ELF-1 (cell line): ENCODE results near the gene GFY.
"Not testable (repeated sequence)": the region's sequence is repeated elsewhere in the genome, so short reads cannot be mapped to it uniquely, and the experiment has no call there.

Experiments used
- DNase-seq: peaks from one replicate; pipeline ENCODE4 v3.0.0-alpha.2; 2016; ENCODE audit warnings: low read depth, low spot score

The GFY gene

DNA sequence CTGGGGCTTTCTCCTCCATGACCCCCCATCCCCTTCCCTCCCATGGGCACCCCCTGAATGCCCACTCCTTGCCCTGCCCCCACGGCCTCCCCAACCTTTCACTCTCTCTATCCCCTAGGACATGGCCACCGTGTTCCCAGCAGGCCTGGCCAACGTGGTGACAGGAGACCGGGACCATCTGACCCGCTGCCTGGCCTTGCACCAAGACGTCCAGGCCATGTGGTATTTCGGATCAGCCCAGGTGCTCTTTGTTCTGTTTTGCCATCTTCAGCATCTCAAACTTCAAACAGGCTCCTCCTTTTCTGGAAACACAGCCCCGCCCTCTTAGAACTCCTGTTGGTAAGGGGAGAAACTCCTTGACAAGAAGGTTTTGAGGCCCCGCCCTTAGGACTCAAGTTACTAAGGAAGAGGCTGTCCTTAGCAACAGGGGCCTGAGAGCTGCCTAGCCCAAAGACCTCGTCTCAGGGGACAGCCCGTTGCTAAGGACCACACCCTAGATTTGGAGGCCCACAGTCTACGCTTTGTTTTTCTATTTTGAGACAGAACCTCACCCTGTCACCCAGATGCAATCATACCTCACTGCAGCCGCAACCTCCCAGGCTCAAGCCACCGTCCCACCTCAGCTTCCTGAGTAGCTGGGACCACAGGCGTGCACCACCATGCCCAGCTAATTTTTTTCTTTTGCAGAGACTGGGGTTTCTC, 43.7 kb downstream of the GFY start:
- DNase-seq = peak; percentile 89

- no peak for DNase-seq
Observed at GRCh38 chr19:49469828-49470614, 44.8 kb downstream of the GFY start.

- DNase-seq = no peak
Observed at GRCh38 chr19:49470615-49470978, 45.4 kb downstream of the GFY start.

- no peak for DNase-seq
Observed at GRCh38 chr19:49472936-49473335, 47.7 kb downstream of the GFY start.

- not testable (repeated sequence) for DNase-seq
Observed at GRCh38 chr19:49473501-49473867, 48.3 kb downstream of the GFY start.

GRCh38 chr19:49473868-49474541, 48.8 kb downstream of the GFY start, which contains the start of gene FLT3LG:
Gene FLT3LG, plus strand, starts transcription at chr19:49474215. Its CDS starts 425 bp downstream, at chr19:49474640.
- DNase-seq = peak; percentile 76

DNA sequence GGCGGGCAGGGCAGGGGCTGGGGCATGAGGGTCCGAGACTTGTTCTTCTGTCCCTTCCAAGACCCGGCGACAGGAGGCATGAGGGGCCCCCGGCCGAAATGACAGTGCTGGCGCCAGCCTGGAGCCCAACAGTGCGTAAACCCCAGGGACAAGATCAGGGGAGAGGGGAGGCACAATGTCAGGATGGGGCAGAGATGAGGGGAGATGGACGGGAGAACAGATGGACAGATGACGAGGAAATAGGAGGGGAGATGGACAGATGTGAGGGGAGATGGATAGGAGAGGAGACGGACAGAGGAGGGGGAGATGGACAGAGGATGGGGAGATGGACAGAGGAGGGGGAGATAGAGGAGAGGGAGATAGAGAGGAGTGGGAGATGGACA, 49.3 kb downstream of the GFY start:
- no peak for DNase-seq

GRCh38 chr19:49475191-49475917, 50.2 kb downstream of the GFY start:
- no peak for DNase-seq

DNA sequence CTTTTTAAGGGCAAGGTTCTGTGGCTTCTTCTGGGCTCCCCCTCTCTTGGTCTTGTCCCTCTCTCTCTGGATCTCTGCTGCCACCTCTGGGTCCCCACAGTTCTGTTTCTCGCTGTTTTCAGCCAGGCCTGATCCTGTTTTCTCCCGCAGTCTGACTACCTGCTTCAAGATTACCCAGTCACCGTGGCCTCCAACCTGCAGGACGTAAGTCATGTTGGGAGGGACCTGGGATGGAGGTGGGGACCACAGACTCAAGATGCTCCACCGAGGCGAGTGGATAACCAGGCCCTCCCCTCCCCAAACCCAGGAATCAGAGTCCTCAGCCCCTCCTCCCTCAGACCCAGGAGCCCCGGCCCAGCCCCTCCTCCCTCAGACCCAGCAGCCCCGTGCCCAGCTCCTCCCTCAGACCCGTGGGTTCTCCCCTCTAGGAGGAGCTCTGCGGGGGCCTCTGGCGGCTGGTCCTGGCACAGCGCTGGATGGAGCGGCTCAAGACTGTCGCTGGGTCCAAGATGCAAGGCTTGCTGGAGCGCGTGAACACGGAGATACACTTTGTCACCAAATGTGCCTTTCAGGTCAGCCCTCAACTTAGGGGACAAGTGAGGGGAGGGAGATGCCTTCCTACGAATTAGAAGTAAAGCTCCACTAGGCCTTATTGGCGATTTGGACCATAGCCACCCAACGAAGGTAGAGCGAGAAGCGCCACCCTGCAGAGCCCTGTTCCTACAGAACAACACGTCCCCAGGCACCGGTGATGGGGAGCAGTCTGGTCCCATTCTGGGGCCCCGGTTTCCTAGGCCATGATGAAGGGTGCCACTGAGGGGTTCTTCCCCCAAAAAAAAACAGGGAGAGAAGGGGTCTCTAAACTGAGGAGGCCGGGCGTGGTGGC, 51.0 kb downstream of the GFY start:
- DNase-seq = peak; percentile 87
